Measurements from ENCODE around the gene NCAPD2. TPM values are rescaled to one million over a fixed set of nuclear protein-coding genes. Genes with fewer than 3 reads are reported as not detected.
A peak's percentile ranks its signal among the peaks of the same experiment; 100 is the strongest.

Gene NCAPD2
- total and polyA plus RNA-seq, 3 donors from 2014 or later: 42.9 to 46.6 (median 43.1) TPM

DNA sequence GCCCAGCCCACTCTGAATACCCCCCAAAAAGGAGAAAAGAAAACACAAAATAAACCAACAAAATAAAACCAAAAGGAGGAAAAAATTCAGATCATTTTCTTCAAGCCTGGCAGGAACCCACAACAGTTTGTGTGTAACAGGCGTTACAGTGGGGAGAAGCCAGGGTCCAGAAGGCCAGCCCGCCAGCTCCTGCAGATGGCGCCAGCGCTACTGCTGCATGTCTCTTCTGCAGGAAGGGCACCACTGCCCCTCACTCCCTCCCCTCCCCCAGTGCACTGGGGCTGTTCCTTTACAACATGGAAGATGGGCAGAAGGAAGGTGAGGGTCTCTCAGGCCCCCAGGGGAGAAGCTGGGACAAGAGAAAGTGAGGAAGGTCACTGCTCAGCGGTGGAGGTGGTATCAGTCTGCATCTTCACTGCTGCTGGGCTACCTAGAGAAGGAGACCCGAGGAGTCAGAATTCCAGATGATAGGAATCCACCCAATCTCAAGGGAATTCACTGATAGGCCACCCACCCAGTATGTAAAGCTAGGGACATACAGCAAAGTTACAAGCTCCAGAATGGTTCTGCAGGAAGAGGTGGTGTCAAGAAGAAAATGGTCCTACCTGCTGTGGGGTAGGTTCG is 76.5 kb downstream of the NCAPD2 start:
- peak; percentile 57 for DNase-seq
- Histone ChIP-seq H3K9me3 (no peaks in the 10 kb centered on the region), H3K36me3 (ENCODE audit: low read depth, missing control alignments) (no peaks in the 10 kb centered on the region), H3K27ac (no peak overlapping the region), H3K4me3 (no peak overlapping the region), H3K4me1 (peaks cover 8% of the 10 kb centered on the region), H3K27me3 (no peaks in the 10 kb centered on the region)
- intact Hi-C loops (cut with DNase I; ENCODE audit: low total_unique reads): no loop called here
- TF ChIP-seq POLR2A (IDR thresholded peaks at IDR 0.05): no peak
- TF ChIP-seq, protein P1, sequence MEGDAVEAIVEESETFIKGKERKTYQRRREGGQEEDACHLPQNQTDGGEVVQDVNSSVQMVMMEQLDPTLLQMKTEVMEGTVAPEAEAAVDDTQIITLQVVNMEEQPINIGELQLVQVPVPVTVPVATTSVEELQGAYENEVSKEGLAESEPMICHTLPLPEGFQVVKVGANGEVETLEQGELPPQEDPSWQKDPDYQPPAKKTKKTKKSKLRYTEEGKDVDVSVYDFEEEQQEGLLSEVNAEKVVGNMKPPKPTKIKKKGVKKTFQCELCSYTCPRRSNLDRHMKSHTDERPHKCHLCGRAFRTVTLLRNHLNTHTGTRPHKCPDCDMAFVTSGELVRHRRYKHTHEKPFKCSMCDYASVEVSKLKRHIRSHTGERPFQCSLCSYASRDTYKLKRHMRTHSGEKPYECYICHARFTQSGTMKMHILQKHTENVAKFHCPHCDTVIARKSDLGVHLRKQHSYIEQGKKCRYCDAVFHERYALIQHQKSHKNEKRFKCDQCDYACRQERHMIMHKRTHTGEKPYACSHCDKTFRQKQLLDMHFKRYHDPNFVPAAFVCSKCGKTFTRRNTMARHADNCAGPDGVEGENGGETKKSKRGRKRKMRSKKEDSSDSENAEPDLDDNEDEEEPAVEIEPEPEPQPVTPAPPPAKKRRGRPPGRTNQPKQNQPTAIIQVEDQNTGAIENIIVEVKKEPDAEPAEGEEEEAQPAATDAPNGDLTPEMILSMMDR (IDR thresholded peaks at IDR 0.05): peak in 1 of 3 experiments; percentile 21
- 55 to 66% methylated on average over 7 of the region's 7 CpGs for WGBS, 2 donors

DNA sequence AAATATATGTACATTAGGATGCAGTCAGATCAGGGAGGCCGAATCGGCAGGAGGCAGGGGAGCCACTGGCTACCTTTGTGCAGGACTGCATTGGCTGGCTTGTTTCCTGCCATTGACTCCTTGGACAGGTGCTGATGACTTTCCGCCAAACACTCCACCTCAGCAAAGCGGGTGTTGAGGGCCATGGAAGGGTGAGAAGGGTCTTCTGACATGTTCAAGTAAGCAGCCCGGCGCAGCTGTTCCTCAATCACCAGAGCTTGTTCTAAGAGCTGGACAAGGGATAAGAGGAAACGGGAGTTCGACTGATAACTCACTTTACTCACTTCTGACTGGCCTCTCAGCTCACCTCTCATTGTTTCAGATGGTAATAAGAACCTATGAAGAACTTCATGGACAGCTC is 79.1 kb downstream of the NCAPD2 start:
- no peaks in the 10 kb centered on the region for H3K36me3 ChIP-seq (ENCODE audit: low read depth, missing control alignments)
- H3K27ac ChIP-seq: no peak overlapping the region
- no peak for TF ChIP-seq POLR2A (IDR thresholded peaks at IDR 0.05)
- TF ChIP-seq, protein P1 (IDR thresholded peaks at IDR 0.05): no peak
- H3K4me1 ChIP-seq: no peaks in the 10 kb centered on the region
- H3K27me3 ChIP-seq: no peaks in the 10 kb centered on the region
- H3K4me3 ChIP-seq: no peak overlapping the region
- no peak for DNase-seq
- no peaks in the 10 kb centered on the region for H3K9me3 ChIP-seq
- 85 to 87% methylated on average over 8 of the region's 8 CpGs for WGBS, 2 donors
- intact Hi-C loops (cut with DNase I; ENCODE audit: low total_unique reads): no loop called here

DNA sequence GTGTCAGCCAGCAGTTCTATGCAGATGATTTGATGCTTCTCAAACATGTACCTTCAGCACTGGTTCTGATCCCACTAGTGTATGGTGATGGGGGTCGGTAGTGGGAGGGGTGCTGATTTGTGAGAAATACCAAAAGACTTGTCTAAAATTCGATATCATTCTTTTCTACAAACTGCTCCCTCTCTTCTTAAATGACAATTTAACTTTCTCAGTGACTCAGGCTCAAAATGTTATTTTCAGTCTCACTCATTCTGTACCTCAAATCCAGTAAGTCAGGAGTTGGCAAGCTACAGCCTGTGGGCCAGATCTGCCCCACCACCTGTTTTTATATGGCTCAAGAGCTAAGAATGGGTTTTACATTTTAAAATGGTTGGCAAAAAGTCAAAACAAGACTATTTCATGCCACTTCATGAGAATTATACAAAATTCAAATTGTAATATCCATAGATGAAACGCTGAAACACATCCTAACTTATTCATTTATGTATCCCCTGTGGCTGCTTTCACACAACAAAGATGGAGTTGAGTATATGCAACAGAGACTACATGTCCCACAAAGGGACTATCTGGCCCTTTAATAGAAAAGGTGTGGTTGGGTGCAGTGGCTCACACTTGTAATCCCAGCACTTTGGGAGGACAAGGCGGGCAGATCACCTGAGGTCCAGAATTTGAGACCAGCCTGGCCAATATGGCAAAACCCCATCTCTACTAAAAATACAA is 80.8 kb downstream of the NCAPD2 start:
- no peaks in the 10 kb centered on the region for H3K36me3 ChIP-seq (ENCODE audit: low read depth, missing control alignments)
- WGBS, 2 donors: 90 to 92% methylated on average over 4 of the region's 4 CpGs
- no peaks in the 10 kb centered on the region for H3K9me3 ChIP-seq
- DNase-seq: no peak
- no peak overlapping the region for H3K27ac ChIP-seq
- H3K4me1 ChIP-seq: no peaks in the 10 kb centered on the region
- no peak overlapping the region for H3K4me3 ChIP-seq
- intact Hi-C loops (cut with DNase I; ENCODE audit: low total_unique reads): no loop called here
- TF ChIP-seq, protein P1 (IDR thresholded peaks at IDR 0.05): no peak
- no peak for TF ChIP-seq POLR2A (IDR thresholded peaks at IDR 0.05)
- H3K27me3 ChIP-seq: no peaks in the 10 kb centered on the region

DNA sequence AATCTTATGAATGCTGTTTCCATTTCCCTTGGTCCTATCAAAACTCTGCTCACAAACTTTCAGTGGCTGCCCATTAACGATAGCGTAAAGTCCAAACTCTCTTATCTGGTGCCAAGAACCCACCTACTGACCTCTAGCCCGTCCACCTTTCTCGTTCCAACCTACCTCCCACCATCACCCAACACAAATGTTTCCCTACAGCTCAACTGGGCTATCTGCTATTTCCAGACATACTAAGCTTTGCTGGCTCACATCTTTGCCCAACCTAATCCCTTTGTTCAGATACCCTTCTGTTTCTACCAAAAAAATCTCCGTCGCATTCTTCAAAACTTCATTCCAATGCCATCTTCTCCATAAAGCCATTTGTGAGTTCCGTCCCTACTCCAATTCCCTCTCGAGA is 81.7 kb downstream of the NCAPD2 start:
- H3K4me3 ChIP-seq: no peak overlapping the region
- H3K4me1 ChIP-seq: no peaks in the 10 kb centered on the region
- WGBS, 2 donors: 85 to 87% methylated on average over 8 of the region's 8 CpGs
- H3K9me3 ChIP-seq: no peaks in the 10 kb centered on the region
- intact Hi-C loops (cut with DNase I; ENCODE audit: low total_unique reads): no loop called here
- H3K27ac ChIP-seq: no peak overlapping the region
- DNase-seq: no peak
- H3K27me3 ChIP-seq: no peaks in the 10 kb centered on the region
- TF ChIP-seq POLR2A (IDR thresholded peaks at IDR 0.05): no peak
- TF ChIP-seq, protein P1 (IDR thresholded peaks at IDR 0.05): no peak
- no peaks in the 10 kb centered on the region for H3K36me3 ChIP-seq (ENCODE audit: low read depth, missing control alignments)

Small RNA genes lying within 50 kb of the gene (small RNA-seq; reads per million reads assigned to genes)
- gene SCARNA11: 545 to 750 reads per million in 2 donors

Other genes with a start within 250 kb of the NCAPD2 start
- 1 to 10 TPM in 1 of 2 donors, under 1 TPM in 1; 0.87 to 2.0 TPM for gene PLEKHG6, start 183.4 kb upstream of the NCAPD2 start, total RNA-seq
- gene PLEKHG6, start 183.4 kb upstream of the NCAPD2 start, polyA plus RNA-seq (ENCODE audit: insufficient read depth, low read depth, low replicate concordance): 2.2 TPM
- 100 to 1,000 TPM in 1 of 2 donors, 10 to 100 TPM in 1; 94.6 to 106 TPM for gene TNFRSF1A, start 152.0 kb upstream of the NCAPD2 start, total RNA-seq
- gene TNFRSF1A, start 152.0 kb upstream of the NCAPD2 start, polyA plus RNA-seq (ENCODE audit: insufficient read depth, low read depth, low replicate concordance): 59.8 TPM
- gene SCNN1A, start 118.5 kb upstream of the NCAPD2 start, total RNA-seq: 10 to 100 TPM; 22.7 to 43.1 TPM
- 14.6 TPM for gene SCNN1A, start 118.5 kb upstream of the NCAPD2 start, polyA plus RNA-seq (ENCODE audit: insufficient read depth, low read depth, low replicate concordance)
- 100 to 1,000 TPM in 1 of 2 donors, 10 to 100 TPM in 1; 81.3 to 112 TPM for gene LTBR, start 109.9 kb upstream of the NCAPD2 start, total RNA-seq
- 36.6 TPM for gene LTBR, start 109.9 kb upstream of the NCAPD2 start, polyA plus RNA-seq (ENCODE audit: insufficient read depth, low read depth, low replicate concordance)
- under 1 TPM in 1 of 2 donors, not detected in 1; 0.74 TPM for gene CD27, start 49.1 kb upstream of the NCAPD2 start, total RNA-seq
- 3.7 TPM for gene CD27, start 49.1 kb upstream of the NCAPD2 start, polyA plus RNA-seq (ENCODE audit: insufficient read depth, low read depth, low replicate concordance)
- gene TAPBPL, start 42.1 kb upstream of the NCAPD2 start, total RNA-seq: 10 to 100 TPM; 18.4 to 29.8 TPM
- 20.1 TPM for gene TAPBPL, start 42.1 kb upstream of the NCAPD2 start, polyA plus RNA-seq (ENCODE audit: insufficient read depth, low read depth, low replicate concordance)
- 10 to 100 TPM; 15.0 to 18.3 TPM for gene VAMP1, start 23.4 kb upstream of the NCAPD2 start, total RNA-seq
- gene VAMP1, start 23.4 kb upstream of the NCAPD2 start, polyA plus RNA-seq (ENCODE audit: insufficient read depth, low read depth, low replicate concordance): 12.7 TPM
- gene MRPL51, start 840 bp upstream of the NCAPD2 start, total RNA-seq: 100 to 1,000 TPM; 106 to 135 TPM
- 343 TPM for gene MRPL51, start 840 bp upstream of the NCAPD2 start, polyA plus RNA-seq (ENCODE audit: insufficient read depth, low read depth, low replicate concordance)
- 1,000 to 10,000 TPM; 1,591 to 1,928 TPM for gene GAPDH, start 40.4 kb downstream of the NCAPD2 start, total RNA-seq
- gene GAPDH, start 40.4 kb downstream of the NCAPD2 start, polyA plus RNA-seq (ENCODE audit: insufficient read depth, low read depth, low replicate concordance): 1,857 TPM
- 10 to 100 TPM; 40.6 to 43.4 TPM for gene IFFO1, start 61.9 kb downstream of the NCAPD2 start, total RNA-seq
- 28.6 TPM for gene IFFO1, start 61.9 kb downstream of the NCAPD2 start, polyA plus RNA-seq (ENCODE audit: insufficient read depth, low read depth, low replicate concordance)
- 10 to 100 TPM; 51.8 to 60.3 TPM for gene NOP2, start 74.2 kb downstream of the NCAPD2 start, total RNA-seq
- 38.6 TPM for gene NOP2, start 74.2 kb downstream of the NCAPD2 start, polyA plus RNA-seq (ENCODE audit: insufficient read depth, low read depth, low replicate concordance)
- gene CHD4, start 113.3 kb downstream of the NCAPD2 start, total RNA-seq: 100 to 1,000 TPM; 314 to 328 TPM
- 160 TPM for gene CHD4, start 113.3 kb downstream of the NCAPD2 start, polyA plus RNA-seq (ENCODE audit: insufficient read depth, low read depth, low replicate concordance)
- 1 to 10 TPM; 1.5 to 2.4 TPM for gene LPAR5, start 141.9 kb downstream of the NCAPD2 start, total RNA-seq
- 3.1 TPM for gene LPAR5, start 141.9 kb downstream of the NCAPD2 start, polyA plus RNA-seq (ENCODE audit: insufficient read depth, low read depth, low replicate concordance)
- gene ACRBP, start 153.3 kb downstream of the NCAPD2 start, total RNA-seq: 100 to 1,000 TPM; 172 to 241 TPM
- gene ACRBP, start 153.3 kb downstream of the NCAPD2 start, polyA plus RNA-seq (ENCODE audit: insufficient read depth, low read depth, low replicate concordance): 715 TPM
- 10 to 100 TPM; 58.3 to 63.0 TPM for gene ING4, start 169.0 kb downstream of the NCAPD2 start, total RNA-seq
- 48.1 TPM for gene ING4, start 169.0 kb downstream of the NCAPD2 start, polyA plus RNA-seq (ENCODE audit: insufficient read depth, low read depth, low replicate concordance)
- gene ZNF384, start 195.3 kb downstream of the NCAPD2 start, total RNA-seq: 10 to 100 TPM; 78.5 to 85.1 TPM
- gene ZNF384, start 195.3 kb downstream of the NCAPD2 start, polyA plus RNA-seq (ENCODE audit: insufficient read depth, low read depth, low replicate concordance): 94.9 TPM
- 1 to 10 TPM; 3.3 to 5.8 TPM for gene PIANP, start 206.7 kb downstream of the NCAPD2 start, total RNA-seq
- 7.6 TPM for gene PIANP, start 206.7 kb downstream of the NCAPD2 start, polyA plus RNA-seq (ENCODE audit: insufficient read depth, low read depth, low replicate concordance)
- gene COPS7A, start 229.9 kb downstream of the NCAPD2 start, total RNA-seq: 10 to 100 TPM; 68.3 to 82.4 TPM
- gene COPS7A, start 229.9 kb downstream of the NCAPD2 start, polyA plus RNA-seq (ENCODE audit: insufficient read depth, low read depth, low replicate concordance): 69.4 TPM